ENCODE data around the gene TAP1. TPM values are rescaled to one million over a fixed set of nuclear protein-coding genes. Genes with fewer than 3 reads are reported as not detected.

TAP1 gene
- total RNA-seq, 1 experiment from 2014 or later, result 12.1 TPM

DNA sequence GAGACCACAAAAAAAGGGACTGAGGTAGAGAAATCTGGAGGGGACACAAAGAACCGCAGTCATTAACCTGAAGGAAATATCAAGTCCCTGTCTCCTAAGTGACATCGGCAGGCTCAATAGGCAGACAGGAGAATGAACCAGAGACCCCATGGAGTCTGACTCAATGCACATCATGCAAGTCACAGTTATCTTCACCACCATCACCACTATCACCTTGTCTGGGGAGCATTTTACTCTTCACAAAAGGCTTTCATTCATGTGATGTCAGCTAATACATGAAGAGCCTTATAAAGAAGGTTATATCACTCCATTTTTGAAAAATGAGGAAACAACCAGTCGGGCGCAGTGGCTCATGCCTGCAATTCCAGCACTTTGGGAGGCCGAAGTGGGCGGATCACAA, 4.4 kb downstream of the TAP1 start:
- H3K79me1 ChIP-seq (ENCODE audit: insufficient read depth, low read depth, low read length, poor library complexity, severe bottlenecking), result no peaks in the 10 kb centered on the region
- H2BK20ac ChIP-seq (ENCODE audit: low read depth, low read length, poor library complexity, severe bottlenecking), result no peak overlapping the region
- H3K14ac ChIP-seq (ENCODE audit: insufficient read depth, low read length), result no peak overlapping the region
- Mint-ChIP-seq H3K4me1 (peaks cover 13 to 16% of the 10 kb centered on the region in 2 experiments), H3K9me3 (no peaks in the 10 kb centered on the region), H3K36me3 (ENCODE audit: insufficient read depth in 1 of 3, low read depth in 3 of 3) (peaks cover 4 to 32% (median 5%) of the 10 kb centered on the region in 3 experiments; a peak in 5 of 7 replicates), H3K27me3 (ENCODE audit: low read depth) (peaks cover 33% of the 10 kb centered on the region), H3K4me3 (no peak overlapping the region), H3K27ac (no peak overlapping the region)
- no peaks in the 10 kb centered on the region for H4K20me1 ChIP-seq (ENCODE audit: control insufficient read depth, insufficient read depth, insufficient read length)
- no peak overlapping the region for H2BK120ac ChIP-seq (ENCODE audit: low read depth, low read length, poor library complexity, severe bottlenecking)
- H2BK12ac ChIP-seq (ENCODE audit: insufficient read length, low read depth, low read length), result no peak overlapping the region
- H4K5ac ChIP-seq (ENCODE audit: insufficient read length, low read depth, low read length), result no peak overlapping the region
- peaks cover 2% of the 10 kb centered on the region; the same call in 1 of the 2 replicates for H3K4me1 ChIP-seq (ENCODE audit: insufficient read depth, low read length)
- peaks cover 19% of the 10 kb centered on the region for H3K23me2 ChIP-seq (ENCODE audit: insufficient read length, low read depth, low read length, poor library complexity, severe bottlenecking)
- H3K27ac ChIP-seq (ENCODE audit: insufficient read length, low read depth, low read length), result no peak overlapping the region
- no peak overlapping the region for H3K4ac ChIP-seq (ENCODE audit: low read depth, low read length)
- no peak overlapping the region for H2AK5ac ChIP-seq (ENCODE audit: insufficient read length, low read length)
- no peak overlapping the region for H4K8ac ChIP-seq (replicated peaks; ENCODE audit: insufficient read length, low read depth, low read length)
- no peak overlapping the region for H4K91ac ChIP-seq (ENCODE audit: insufficient read length, low read depth, low read length)
- H2AFZ ChIP-seq (ENCODE audit: low read length), result no peak overlapping the region
- H3K4me2 ChIP-seq (ENCODE audit: insufficient read depth, insufficient read length, low read length), result no peak overlapping the region
- H3K56ac ChIP-seq (ENCODE audit: insufficient read length, low read depth, low read length), result no peak overlapping the region
- no peak overlapping the region for H3K18ac ChIP-seq (ENCODE audit: insufficient read length, low read depth, low read length)
- no peaks in the 10 kb centered on the region for H3K79me2 ChIP-seq (ENCODE audit: insufficient read depth, low read length)
- DNase-seq, result no peak
- TF ChIP-seq, protein P1, sequence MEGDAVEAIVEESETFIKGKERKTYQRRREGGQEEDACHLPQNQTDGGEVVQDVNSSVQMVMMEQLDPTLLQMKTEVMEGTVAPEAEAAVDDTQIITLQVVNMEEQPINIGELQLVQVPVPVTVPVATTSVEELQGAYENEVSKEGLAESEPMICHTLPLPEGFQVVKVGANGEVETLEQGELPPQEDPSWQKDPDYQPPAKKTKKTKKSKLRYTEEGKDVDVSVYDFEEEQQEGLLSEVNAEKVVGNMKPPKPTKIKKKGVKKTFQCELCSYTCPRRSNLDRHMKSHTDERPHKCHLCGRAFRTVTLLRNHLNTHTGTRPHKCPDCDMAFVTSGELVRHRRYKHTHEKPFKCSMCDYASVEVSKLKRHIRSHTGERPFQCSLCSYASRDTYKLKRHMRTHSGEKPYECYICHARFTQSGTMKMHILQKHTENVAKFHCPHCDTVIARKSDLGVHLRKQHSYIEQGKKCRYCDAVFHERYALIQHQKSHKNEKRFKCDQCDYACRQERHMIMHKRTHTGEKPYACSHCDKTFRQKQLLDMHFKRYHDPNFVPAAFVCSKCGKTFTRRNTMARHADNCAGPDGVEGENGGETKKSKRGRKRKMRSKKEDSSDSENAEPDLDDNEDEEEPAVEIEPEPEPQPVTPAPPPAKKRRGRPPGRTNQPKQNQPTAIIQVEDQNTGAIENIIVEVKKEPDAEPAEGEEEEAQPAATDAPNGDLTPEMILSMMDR (conservative IDR thresholded peaks at IDR 0.05), result no peak
- H3K9ac ChIP-seq (ENCODE audit: extremely low read depth, insufficient read length, low read length), result no peak overlapping the region
- H3K23ac ChIP-seq (ENCODE audit: insufficient read length, low read depth, low read length), result no peak overlapping the region
- no peak overlapping the region for H2BK5ac ChIP-seq (ENCODE audit: insufficient read length, low read length)
- H3T11ph ChIP-seq (ENCODE audit: low read length), result no peak overlapping the region
- no peaks in the 10 kb centered on the region for H3K9me3 ChIP-seq (ENCODE audit: control insufficient read depth, low read depth, low read length)
- no peaks in the 10 kb centered on the region; the same call in 1 of the 2 replicates for H3K27me3 ChIP-seq (ENCODE audit: insufficient read depth, low read length)
- WGBS (ENCODE audit: extremely low coverage, insufficient read length, low lambda C conversion rate), result no CpG with 5 or more reads among the region's 6 CpGs
- H2BK15ac ChIP-seq (ENCODE audit: low read depth, low read length), result no peak overlapping the region
